NCI-H146 treated with DMSO at 0.1 percent for 48 hours (cell line): Measurements from ENCODE around the gene ADPRS.

ENCODE experiments used
- DNase-seq: peaks from one replicate; lab custom pipeline; 2025; ENCODE audit not compliant: unreplicated experiment; lab: John Stamatoyannopoulos, UW

Gene ADPRS

DNA sequence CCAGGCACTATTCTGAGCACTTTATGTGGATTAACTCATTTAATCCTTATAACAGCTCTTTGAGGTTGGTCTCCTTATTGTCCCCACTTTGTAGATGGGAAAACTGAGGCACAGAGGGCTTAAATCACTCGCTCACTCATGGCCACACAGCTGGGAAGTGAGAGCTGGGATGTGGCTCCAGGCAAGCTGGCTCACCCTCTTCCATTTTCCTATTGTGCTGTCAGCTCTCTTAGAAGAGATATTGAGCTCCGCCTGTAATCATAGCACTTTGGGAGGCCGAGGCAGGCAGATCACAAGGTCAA lies 40.2 kb downstream of the ADPRS start:
- no peak for DNase-seq

DNA sequence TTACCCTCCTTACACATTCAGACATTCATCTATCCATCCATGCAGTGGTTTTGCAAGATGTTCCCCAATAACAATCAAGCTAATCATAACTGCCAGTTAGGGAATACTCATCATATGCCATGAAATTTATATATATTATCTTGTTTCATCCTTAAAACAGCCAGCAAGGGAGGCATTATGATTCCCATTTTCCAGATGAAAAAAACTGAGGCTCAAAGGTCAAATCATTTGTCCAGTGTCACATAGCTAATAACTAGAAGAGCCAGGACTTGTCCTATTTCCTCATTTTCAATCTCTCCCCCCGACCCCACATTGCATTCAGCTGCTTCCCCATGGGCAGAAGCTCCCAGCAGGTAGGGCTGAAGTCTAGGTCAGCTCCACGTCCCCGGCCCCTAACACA lies 43.3 kb downstream of the ADPRS start:
- no peak for DNase-seq

DNA sequence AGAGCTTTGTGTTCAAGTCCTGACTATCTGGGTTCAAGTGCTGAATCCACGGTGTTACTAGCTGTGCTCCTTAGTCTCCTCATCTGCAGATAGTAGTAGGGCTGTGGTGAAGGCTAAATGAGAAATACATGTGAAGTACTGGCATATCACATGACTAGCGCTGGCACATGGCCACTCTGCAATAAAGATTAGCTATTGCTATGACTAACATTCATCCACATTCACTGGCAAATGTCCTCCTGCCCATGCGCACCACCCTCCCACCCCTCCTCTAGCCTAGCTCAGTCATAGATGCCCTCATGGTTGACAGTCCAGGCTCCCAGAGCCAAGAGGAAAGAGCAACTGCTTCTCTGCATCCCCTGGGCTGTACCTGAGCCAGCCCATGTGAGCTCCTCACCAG lies 44.8 kb downstream of the ADPRS start:
- no peak for DNase-seq

DNA sequence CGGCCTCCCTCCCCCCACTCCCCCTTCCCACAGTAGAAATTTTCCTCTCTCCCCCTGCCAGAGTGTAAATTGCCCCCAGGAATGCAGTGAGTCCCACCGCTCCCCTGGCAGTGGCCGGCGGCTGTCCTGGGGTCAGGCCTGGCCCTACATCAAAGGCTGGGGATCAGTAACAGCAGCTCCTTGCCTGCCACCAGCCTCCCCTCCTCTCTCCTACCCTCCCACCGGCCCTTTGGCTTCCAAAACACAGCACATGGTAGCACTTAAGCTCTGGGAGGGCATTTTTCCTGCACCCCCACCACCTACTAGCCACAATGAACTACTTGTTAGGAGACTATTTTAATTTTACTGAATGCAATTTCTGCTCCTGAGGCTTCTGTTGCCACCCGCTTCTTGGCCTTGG lies 45.3 kb downstream of the ADPRS start:
- DNase-seq: no peak

DNA sequence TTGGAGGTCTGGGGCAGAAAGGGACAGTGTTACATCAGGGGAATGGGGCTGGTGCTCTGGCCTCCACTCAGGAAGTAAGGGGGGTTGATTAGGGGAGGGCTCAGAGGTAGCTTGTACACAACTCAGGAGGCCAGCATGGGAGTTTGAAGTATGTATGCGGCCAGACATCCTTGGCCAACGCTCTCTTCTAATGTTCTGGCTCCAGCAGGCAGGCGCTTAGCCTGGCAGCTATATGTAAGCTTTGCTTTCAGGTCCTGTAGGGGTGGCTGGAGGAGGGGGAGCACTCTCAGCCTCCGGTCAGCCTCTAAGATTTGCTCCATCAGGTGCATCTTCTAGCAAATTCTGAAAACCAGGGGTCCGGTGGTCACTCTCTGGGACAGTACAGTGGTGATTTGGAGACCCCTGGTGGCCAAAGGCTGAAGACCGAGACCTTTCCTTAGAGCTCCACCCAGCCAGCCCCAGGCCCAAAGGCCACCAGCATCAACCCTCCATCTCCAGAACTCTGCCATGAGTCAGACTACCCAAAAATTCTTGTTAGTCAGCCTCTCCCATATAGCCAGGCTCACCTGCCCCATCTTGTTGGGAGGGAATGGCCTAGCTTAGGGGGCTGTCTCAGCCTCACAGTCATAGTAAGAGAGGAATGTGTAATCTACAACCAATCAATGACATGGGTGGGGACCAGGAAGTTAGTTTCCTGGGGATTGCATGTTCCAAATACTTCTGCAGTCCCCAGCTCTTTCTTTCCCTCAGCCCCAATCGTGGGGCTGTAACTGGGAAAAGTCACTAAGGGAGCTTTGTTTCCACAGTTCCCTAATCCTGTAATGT lies 46.0 kb downstream of the ADPRS start:
- DNase-seq: peak; percentile 15

DNA sequence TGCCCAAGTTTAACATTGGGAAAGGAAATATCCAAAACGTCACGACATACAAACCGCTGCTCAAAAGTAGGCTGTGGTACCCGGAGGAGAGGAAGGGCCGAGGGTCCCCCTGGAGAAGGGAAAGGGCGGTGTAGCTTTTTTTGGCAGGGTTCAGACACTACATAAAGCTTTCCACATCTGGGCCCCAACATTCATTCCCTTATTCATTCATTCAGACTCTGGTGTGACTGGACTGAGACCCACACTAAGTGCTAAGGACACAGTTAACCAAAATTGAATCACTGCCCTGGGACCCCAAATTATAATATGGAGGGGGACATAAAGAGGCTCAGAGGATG lies 46.6 kb downstream of the ADPRS start:
- no peak for DNase-seq

DNA sequence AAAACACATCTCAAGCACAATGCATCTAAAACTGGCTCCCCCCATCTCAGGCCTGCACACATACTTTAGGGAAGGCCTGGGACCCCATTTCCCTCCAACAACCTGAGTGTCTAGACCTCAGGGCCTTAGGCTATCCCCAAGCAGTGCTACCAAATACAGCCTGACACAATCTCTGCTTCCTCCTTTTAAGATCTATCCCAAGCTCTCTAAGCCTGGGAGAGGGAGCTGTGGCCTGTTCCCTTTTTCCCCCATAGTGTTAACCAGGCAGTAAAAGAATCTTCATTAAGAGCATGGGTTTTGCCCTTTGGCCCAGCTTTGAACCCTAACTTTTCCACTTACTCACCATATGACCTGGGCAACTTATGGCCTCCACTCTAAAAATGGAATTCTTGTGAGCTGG lies 47.1 kb downstream of the ADPRS start:
- DNase-seq: no peak

DNA sequence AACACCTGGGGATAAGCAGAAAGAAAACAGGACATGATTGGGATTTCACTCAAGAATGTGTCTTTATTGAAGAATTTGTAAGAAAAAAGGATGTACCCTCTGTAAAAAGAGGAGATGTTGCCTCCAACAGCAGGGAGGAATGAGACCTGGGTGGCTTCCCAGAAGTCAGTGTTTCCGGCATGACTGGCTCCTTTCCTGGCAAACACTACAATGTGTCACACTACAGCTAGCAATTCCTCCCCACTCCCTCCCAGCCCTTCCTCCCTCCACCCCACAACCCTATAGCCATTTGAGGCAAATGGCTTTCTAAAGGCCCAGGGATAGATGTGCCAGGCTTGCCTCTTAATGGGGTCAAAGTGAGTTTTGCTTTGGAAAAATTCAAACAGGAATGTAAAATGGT lies 47.8 kb downstream of the ADPRS start:
- DNase-seq: no peak

DNA sequence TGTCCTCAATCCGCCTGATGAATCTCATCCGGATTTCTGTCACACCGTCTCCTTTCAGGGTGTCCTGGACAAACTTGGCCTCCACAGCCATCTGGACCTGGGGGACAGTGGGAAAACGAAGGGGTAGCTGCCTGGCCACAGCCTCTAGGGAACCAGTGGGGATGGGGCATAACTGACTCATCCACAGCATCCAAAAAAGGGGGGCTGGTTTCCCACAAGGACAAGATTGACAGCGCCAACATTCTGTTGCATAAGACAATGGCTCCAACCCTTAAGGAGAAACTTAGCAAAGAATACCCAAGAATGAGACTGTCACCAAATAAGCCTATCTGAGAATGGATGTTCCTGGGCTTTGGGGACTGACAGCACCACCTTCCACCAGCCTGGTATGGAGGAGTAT lies 48.5 kb downstream of the ADPRS start:
- no peak for DNase-seq

DNA sequence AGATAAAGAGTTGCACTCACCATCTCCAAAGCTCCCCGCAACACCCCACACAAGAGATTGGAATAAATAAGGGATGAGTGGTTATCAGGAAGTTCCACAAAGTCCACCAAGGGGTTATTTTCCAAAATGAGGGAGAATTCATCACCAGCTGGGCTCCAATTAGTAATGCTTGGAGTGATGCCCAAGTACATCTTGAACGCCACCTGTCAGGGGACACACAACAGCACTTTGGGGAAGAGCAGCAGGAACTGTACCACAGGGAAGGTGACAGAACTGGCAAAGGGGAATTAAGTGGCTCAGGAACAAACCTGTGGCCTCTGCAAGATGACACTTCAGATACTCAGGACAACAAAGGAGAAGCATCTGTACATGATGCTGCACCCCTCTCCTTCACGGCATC lies 49.1 kb downstream of the ADPRS start:
- no peak for DNase-seq

DNA sequence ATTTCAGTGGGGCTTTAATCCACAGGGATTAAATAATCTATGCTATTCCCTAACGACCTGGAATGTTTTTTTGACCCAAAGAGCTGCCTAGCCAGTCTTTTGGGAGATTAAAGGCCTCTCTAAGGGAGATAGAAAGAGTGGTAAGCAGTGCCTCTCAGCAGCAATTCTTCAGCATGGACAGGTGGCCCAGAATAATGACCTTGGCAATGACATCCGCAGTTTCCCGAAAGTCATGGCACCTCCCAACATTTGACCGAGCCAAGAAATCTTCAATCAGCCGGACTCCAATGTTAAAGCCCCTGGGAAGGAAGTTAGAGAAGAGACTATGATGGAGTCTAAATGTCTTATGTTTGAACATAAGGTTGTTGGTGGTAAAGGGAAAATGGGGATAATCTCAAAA lies 50.8 kb downstream of the ADPRS start:
- DNase-seq: no peak

DNA sequence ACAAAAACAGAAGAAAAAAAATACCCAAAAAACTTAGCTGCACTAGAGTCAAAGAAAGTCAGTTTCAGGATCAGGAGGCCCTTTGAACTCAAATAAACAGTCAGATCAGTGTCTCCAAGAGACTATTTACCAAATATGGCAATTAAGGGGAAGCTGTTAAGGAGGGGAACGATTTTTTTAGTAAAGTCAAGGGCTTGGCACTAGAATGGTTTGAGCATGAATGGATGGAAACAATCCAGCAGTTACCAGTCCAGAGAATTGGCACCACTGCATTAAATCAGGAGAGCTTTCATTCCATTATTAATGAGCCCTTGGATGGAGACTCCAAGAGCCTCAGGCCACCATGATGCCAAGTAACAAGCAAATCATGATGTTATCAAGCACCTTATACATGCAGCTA lies 53.4 kb downstream of the ADPRS start:
- no peak for DNase-seq

DNA sequence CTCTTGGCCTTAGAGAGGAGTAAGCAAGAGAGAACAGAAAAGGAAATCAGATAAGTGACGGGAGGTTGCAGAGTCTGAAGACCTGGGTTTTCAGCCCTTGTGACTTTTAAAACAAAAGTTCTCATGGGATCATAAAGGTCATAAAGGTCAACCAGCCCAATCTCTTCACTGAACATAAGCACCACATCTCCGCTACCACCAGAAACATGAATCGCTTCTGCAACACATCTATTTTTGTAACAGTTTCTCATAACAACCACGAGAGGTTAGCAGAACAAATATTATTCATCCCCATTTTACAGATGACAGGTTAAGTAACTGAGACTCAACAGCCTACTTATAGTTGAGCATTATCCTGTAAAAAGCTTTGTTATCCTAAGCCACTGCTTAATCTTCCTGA lies 54.7 kb downstream of the ADPRS start:
- DNase-seq: no peak
